Measurements from ENCODE around the gene SPAG9.

Gene SPAG9

GRCh38 chr17:51029568-51030463 lies 90.9 kb downstream of the SPAG9 start:
- no peak for DNase-seq

DNA sequence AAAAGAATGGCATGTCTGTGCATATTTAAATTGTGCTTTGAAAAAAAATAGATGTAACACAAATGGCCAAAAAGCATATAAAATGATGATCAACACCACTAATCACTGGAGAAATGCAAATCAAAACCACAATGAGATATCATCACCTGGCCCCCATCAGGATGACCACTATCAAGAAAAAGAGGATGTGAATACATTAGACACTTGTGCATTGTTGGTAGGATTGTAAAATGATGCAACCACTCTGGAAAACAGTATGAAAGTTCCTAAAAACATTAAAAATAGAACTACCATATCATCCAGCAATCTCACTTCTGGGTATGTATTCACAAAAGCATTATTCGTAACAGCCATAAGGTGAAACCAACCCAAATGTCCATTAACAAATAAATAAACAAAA lies 91.5 kb downstream of the SPAG9 start:
- no peak for DNase-seq

GRCh38 chr17:51028176-51028863 lies 92.3 kb downstream of the SPAG9 start:
- DNase-seq, result no peak

DNA sequence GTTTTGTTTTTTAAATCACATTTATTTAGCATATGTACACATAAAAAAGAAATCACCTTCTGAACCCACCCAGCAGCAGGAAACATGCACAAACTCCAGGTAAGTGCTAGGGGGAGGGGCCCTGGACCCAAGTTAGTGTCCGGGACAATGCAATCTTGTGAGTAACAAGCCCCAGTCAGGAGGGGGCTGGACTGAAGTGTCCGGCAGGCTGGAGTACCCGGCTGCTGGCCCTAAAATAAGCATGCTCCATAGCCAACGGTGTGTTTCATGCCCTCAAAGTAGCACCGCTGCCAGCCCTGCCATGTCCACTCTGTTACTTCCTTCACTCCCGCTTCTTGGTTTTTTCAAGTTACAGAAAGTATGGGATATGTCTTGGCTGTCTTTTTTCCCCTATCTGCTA lies 102.1 kb downstream of the SPAG9 start:
- DNase-seq, result no peak

- DNase-seq, result no peak
These were observed 103.4 kb downstream of the SPAG9 start for GRCh38 chr17:51017270-51017669.

- no peak for DNase-seq
These were observed 104.6 kb downstream of the SPAG9 start for GRCh38 chr17:51016099-51016498.

- DNase-seq, result no peak
These were observed 105.5 kb downstream of the SPAG9 start for GRCh38 chr17:51015145-51015558.

GRCh38 chr17:51014129-51014528 lies 106.5 kb downstream of the SPAG9 start:
- DNase-seq, result no peak

DNA sequence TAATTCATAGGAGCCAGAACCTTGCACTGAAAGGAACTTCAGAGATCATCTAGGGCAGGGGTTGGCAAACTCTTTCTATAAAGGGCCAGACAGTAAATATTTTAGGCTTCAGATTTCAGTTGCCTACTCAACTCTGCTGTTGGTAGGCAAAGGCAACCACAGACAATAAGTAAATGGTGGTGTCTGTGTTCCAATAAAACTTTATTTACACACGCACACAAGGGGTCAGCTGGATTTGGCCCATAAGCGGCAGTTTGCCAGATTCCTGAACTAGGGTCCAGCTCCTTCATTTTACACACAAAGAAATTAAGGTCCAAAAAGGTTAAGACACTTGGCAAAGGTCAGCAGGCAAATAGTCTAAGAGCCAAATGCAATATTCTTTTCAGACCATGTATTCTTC lies 107.3 kb downstream of the SPAG9 start:
- DNase-seq, result no peak

DNA sequence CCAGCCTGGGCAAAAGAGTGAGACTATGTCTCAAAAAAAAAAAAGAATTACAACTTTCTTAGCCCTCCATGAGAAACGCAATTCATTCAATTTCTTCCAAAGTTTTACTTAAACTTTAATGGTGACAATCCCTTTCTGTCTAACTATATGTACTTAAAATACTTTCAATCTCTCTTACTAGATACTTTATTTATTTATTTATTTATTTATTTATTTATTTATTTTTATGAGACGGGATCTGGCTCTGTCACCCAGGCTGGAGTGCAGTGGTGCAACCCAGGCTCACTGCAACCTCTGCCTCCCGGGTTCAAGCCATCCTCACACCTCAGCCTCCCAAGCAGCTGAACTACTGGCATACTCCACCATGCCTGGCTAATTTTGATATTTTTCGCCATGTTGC lies 108.1 kb downstream of the SPAG9 start:
- no peak for DNase-seq

DNA sequence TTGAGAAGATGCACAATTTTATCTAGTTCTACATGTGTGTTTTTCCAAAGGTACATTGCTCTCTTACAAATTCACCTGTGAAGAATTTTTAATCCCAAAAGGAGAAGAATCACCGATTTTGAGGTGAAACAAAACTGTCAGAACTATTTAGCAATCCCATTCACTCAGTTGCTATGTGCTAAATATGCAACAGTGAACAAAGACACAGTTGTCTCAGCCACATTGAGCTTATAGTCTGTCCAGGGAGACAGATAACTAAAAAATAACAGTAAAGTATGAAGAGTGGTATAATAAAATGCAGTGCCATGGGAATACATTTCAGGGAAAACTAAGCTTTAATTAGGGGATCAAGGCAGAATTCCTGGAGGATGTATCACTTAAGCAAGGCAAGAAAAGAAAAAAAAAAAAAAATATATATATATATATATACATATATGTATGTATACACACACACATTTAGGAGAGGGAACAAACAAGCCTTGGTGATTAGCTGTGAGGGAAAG lies 110.4 kb downstream of the SPAG9 start:
- DNase-seq, result no peak

GRCh38 chr17:51006601-51007000 lies 114.1 kb downstream of the SPAG9 start:
- no peak for DNase-seq

GRCh38 chr17:51005768-51006167 lies 114.9 kb downstream of the SPAG9 start:
- DNase-seq, result no peak

- DNase-seq, result no peak
These were observed 116.4 kb downstream of the SPAG9 start for GRCh38 chr17:51004249-51004648.

- DNase-seq, result no peak
These were observed 119.6 kb downstream of the SPAG9 start for GRCh38 chr17:51000835-51001638.

DNA sequence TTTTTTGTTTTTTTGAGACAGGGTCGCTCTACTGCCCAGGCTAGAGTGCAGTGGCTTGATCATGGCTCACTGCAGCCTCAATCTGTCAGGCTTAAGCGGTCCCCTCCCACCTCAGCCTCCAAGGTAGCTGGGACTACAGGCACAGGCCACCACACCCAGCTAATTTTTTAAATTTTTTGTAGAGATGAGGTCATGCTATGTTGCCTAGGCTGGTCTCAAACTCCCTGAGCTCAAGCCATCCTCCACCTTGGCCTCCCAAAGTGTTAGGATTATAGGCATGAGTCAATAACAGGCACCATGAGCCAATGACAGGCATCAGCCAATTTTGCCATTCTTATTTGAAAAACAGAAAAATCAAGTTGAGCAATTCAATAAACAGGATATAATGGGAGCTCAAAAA lies 125.0 kb downstream of the SPAG9 start:
- DNase-seq, result no peak

DNA sequence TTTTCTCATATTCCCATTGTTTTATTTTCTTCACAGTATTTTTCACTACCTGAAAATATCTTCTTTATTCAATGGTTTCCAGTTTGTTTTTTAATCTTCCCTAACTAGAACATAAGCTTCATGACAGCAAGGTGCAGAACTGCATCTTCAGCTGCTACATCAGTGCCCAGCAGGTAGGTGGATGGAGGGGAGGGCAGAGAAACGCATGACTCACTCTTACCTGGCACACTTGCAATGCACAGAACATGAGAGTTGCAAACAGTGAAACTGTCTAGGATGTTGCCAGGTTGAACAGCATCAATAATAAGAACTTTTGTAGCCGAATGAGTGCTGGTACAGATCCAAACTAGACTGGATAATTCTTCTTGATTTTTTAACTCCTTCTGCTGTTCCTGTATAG lies 127.1 kb downstream of the SPAG9 start:
- no peak for DNase-seq

- no peak for DNase-seq
These were observed 131.5 kb downstream of the SPAG9 start for GRCh38 chr17:50989149-50989548.

GRCh38 chr17:50988427-50988826 lies 132.2 kb downstream of the SPAG9 start:
- no peak for DNase-seq

DNA sequence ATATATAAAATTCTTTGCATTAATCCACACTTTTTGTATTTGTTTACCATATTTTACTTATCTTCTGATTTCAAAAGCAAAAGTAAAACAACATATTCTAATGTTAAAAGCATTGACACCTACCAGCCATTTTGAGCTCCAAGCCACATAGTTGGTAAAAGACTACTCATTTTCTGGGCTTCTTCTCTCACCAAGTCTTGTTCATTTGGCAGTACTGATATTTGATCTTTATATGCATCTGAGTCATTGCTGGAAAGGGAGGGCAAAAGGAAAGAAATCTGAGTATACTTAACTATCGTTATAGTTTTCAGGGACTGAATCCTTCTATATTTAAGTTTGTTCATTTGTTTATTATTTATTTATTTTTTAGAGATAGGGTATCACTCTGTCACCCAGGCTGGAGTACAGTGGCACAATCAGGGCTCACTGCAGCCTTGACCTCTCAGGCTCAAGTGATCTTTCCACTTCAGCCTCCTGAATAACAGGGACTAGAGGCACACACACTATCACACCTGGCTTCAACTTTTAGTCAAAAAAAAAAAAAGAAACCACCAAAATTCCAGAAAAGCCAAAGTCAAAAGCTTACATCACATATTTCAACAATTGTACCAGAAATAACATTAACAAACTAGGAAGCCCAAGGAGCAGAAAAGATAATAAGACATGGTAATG lies 133.5 kb downstream of the SPAG9 start:
- no peak for DNase-seq

DNA sequence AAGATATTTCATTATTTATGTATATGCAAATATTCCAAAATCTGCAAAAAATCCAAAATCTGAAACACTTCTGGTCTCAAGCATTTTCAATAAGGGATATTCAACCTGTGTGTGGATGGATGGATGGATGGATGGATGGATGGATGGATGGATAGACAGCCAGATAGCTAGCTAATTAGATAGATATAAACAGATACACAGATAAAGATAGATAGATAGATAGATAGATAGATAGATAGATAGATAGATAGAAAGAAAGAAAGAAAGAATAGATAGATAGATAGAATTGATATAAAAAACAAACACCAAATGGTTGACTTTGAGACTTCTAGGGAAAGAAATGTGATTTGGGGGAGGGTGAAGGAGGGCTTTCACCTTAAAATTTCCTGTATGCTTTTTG lies 139.4 kb downstream of the SPAG9 start:
- no peak for DNase-seq

DNA sequence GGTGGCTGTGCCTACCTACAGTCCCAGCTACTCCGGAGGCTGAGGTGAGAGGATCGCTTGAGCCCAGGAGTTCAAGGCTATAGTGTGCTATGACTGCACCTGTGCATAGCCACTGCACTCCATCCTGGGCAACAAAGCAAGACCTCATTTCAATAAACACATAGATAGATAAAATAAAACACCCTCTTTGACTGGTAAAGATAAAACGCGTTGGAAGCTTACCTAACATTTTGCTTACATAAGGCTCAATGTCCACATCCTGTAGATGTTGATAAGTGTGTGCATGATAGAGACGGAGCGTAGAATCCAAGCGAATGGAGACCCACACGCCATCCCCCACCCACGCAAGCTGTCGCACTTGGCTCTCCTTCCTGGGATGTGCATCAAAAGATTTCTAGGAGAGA lies 141.1 kb downstream of the SPAG9 start:
- no peak for DNase-seq
